NB4 (cell line): ENCODE data around the gene SEPTIN12.

Source experiments
- CTCF ChIP-seq: IDR thresholded peaks from one replicate; pipeline ENCODE4 v1.5.1; 2012; ENCODE audit warnings: low read depth, low read length
- MAX ChIP-seq: IDR thresholded peaks from 2 replicates; pipeline ENCODE4 v1.6.1; 2011; ENCODE audit warnings: low read depth, low read length

- no peak for TF ChIP-seq MAX
- no peak for TF ChIP-seq CTCF
Observed at GRCh38 chr16:4783251-4783950, 4.7 kb downstream of the SEPTIN12 start.
